Measurements from ENCODE around the gene HLA-DMB. TPM values are rescaled to one million over a fixed set of nuclear protein-coding genes. Genes with fewer than 3 reads are reported as not detected.

The HLA-DMB gene
- total RNA-seq, 1 experiment from 2014 or later = 3.3 TPM

DNA sequence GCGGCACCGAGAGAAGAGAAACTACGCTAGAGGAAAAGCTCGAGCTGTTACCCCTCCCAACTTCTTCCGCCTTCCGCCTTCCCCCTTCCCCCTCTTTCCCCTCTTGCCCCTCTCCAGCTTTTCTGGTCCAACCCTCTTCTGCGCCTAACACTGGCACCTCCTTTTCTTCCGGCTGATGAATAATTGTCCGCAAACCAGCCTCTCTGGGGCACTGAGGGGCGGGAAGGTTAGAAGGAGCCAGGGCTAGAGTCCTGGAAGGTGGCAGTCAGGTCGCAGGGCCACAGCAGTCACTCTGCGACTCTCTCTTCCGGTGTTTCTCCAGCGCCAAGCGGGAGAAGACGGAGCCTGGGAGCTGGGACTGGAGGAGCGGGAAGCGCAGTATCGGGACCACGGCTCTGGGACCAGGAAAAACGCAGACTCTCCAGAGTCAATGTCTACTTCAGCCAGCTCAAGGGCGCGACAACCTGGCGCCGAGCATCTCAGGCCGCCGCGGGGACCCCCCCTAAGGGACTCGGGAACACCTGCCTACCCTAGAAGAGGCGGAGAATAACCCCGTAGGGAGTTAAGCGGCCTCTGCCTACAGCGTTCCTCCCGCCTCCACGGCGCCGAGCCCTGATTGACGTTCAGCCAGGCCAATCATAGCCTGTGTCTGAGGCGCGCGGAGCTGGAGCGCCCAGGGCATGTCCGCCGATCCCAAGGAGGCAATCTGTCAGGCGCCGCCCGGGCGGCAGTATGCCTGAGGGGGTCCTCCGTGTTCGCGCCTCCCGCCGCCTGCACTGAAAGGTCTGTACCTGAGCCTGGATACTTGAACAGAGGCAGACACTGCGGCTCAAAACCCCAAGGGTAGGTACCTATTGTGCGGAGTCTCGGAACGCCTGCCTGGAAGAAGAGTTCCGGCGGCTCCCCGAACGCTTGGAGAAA lies 46.5 kb downstream of the HLA-DMB start (continued):
- TF ChIP-seq, protein P1, sequence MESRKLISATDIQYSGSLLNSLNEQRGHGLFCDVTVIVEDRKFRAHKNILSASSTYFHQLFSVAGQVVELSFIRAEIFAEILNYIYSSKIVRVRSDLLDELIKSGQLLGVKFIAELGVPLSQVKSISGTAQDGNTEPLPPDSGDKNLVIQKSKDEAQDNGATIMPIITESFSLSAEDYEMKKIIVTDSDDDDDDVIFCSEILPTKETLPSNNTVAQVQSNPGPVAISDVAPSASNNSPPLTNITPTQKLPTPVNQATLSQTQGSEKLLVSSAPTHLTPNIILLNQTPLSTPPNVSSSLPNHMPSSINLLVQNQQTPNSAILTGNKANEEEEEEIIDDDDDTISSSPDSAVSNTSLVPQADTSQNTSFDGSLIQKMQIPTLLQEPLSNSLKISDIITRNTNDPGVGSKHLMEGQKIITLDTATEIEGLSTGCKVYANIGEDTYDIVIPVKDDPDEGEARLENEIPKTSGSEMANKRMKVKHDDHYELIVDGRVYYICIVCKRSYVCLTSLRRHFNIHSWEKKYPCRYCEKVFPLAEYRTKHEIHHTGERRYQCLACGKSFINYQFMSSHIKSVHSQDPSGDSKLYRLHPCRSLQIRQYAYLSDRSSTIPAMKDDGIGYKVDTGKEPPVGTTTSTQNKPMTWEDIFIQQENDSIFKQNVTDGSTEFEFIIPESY (IDR thresholded peaks at IDR 0.05; ENCODE audit: extremely low read depth, insufficient replicate concordance, low read length) = no peak

DNA sequence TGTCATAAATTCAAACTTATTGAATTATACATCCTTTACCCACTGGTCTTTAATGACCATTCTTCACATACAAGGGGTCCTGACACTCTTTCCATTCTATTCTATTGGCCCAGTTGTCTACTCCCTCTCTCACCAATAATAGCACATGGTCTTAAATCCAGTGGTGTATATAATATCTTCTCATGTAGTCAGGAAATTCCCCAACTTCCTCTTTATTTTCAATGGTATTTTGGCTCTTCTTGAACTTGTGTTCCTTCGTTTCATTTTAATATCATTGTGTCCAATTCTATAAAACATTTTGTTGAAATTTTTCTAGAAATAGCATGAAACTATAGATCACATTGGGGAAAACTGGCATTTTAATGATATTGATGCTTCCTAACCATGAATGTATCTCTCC lies 50.0 kb downstream of the HLA-DMB start:
- no peak for ATAC-seq
- H3K9me3 ChIP-seq (ENCODE audit: control insufficient read depth in 1 of 2, insufficient read depth in 1 of 2, low read depth in 1 of 2, low read length in 2 of 2) = no peaks in the 10 kb centered on the region
- no peaks in the 10 kb centered on the region for H3K9me2 ChIP-seq (ENCODE audit: insufficient read depth)
- no peaks in the 10 kb centered on the region for H3K79me2 ChIP-seq (ENCODE audit: insufficient read depth, low read length)
- H3K27ac ChIP-seq (ENCODE audit: low read depth, low read length) = no peak overlapping the region
- H3K4me1 ChIP-seq (ENCODE audit: control insufficient read depth in 1 of 2, insufficient read depth in 2 of 2, low read length in 2 of 2) = peaks cover 4 to 22% of the 10 kb centered on the region in 2 experiments; a peak in 3 of 4 replicates
- TF ChIP-seq TCF7L2 (IDR thresholded peaks at IDR 0.05; ENCODE audit: borderline replicate concordance, extremely low read depth, insufficient read depth, insufficient read length) (no peak), POLR2AphosphoS5 (IDR thresholded peaks at IDR 0.05; ENCODE audit: low read depth, low read length) (no peak), CEBPB (IDR thresholded peaks at IDR 0.05; ENCODE audit: low read depth) (no peak), CBX3 (IDR thresholded peaks at IDR 0.05; ENCODE audit: low read depth) (no peak), YY1 (IDR thresholded peaks at IDR 0.05; ENCODE audit: extremely low read depth, insufficient replicate concordance, low read depth, low read length) (no peak), ZNF274 (IDR thresholded peaks at IDR 0.05; ENCODE audit: low read depth, low read length) (no peak), SIN3A (IDR thresholded peaks at IDR 0.05; ENCODE audit: low read depth) (no peak), JUND (IDR thresholded peaks at IDR 0.05) (no peak), EZH2phosphoT487 (IDR thresholded peaks at IDR 0.05; ENCODE audit: borderline replicate concordance) (no peak), ZFX (IDR thresholded peaks at IDR 0.05) (no peak)
- TF ChIP-seq, protein P2, sequence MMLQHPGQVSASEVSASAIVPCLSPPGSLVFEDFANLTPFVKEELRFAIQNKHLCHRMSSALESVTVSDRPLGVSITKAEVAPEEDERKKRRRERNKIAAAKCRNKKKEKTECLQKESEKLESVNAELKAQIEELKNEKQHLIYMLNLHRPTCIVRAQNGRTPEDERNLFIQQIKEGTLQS (IDR thresholded peaks at IDR 0.05) = no peak
- TF ChIP-seq, protein P3, sequence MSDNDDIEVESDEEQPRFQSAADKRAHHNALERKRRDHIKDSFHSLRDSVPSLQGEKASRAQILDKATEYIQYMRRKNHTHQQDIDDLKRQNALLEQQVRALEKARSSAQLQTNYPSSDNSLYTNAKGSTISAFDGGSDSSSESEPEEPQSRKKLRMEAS (IDR thresholded peaks at IDR 0.05) = no peak
- POLR2A ChIA-PET = no interaction called here
- no peak overlapping the region for H3K4me3 ChIP-seq (replicated peaks in 1 of 2; ENCODE audit: low read depth in 1 of 2, low read length in 2 of 2)
- BruUV-seq (replicated peaks) = no TSS peak
- H3K27me3 ChIP-seq (ENCODE audit: insufficient read depth, low read length) = no peaks in the 10 kb centered on the region
- H3K36me3 ChIP-seq (ENCODE audit: control insufficient read depth in 1 of 2, insufficient read depth in 2 of 2, low read length in 2 of 2) = no peaks in the 10 kb centered on the region
- no peak overlapping the region for H3K4me2 ChIP-seq (ENCODE audit: low read length)
- no peak overlapping the region for H2AFZ ChIP-seq (ENCODE audit: low read depth, low read length, poor library complexity, severe bottlenecking)
- DNase-seq (ENCODE audit: low read depth, low spot score) = no peak
- no peak overlapping the region for H3K9ac ChIP-seq (ENCODE audit: low read length)
- intact Hi-C loops (cut with micrococcal nuclease) = no loop called here
- RAD21 ChIA-PET (ENCODE audit: low non-redundant PET in 1 of 2, low total read pairs in 2 of 2, uncharacterized antibody in 2 of 2, unreplicated experiment in 2 of 2) = no interaction called here
- H4K20me1 ChIP-seq (ENCODE audit: insufficient read depth) = no peaks in the 10 kb centered on the region
- CTCF ChIA-PET = no interaction called here
